ENCODE data around the gene GPC6.

The GPC6 gene

DNA sequence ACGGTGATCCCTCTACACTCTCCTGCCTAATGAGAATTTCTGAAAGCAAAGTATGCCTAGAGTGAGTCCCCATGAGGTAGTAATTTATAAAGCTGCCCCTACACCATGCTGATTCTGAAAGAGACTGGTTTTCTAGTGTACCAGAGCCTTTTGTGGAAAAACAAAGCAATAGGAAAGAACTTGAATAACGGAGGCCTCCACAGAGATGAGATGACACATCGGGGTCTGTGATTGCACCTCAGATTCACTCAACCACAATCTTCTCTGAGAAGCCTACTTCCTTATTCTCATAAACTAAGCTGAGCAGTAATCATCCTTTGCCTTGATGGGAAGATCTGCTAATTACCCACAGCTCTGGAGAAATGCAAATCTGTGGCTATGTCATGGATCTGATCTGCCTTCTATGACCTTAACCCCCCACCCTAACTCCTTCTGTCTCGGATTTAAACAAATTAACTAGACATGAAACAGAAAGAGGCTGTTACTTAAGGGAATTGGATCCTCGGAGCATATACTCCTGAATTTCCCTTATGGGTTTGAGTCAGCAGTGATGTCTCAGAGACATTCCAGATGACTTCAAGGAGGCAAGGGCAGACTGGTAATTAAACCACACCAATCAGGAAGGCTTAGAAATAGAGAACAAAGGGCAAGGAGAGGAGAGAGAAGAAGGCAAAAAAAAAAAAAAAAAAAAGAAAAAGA, 1124.8 kb downstream of the GPC6 start:
- TF ChIP-seq CTCF (IDR thresholded peaks at IDR 0.05; ENCODE audit: low read depth, low read length) = no peak
- DNase-seq (ENCODE audit: low read depth, low spot score) = peak; percentile 81
- in situ Hi-C loops (cut with HindIII; ENCODE audit: low sequenced_read_pairs) = no loop called here
- no peak overlapping the region for H3K4me3 ChIP-seq (ENCODE audit: low read depth, low read length)

- no peak for TF ChIP-seq CTCF (IDR thresholded peaks at IDR 0.05; ENCODE audit: low read depth, low read length)
- peak; percentile 29 for DNase-seq (ENCODE audit: low read depth, low spot score)
Observed at GRCh38 chr13:94352057-94352456, 1125.5 kb downstream of the GPC6 start.

GRCh38 chr13:94353167-94353710, 1126.6 kb downstream of the GPC6 start:
- no peak for TF ChIP-seq CTCF (IDR thresholded peaks at IDR 0.05; ENCODE audit: low read depth, low read length)
- H3K4me3 ChIP-seq (ENCODE audit: low read depth, low read length) = no peak overlapping the region
- DNase-seq (ENCODE audit: low read depth, low spot score) = no peak
- in situ Hi-C loops (cut with HindIII; ENCODE audit: low sequenced_read_pairs) = no loop called here

More at GRCh38 chr13:94352057-94352456, 1125.5 kb downstream of the GPC6 start:
- no peak overlapping the region for H3K4me3 ChIP-seq (ENCODE audit: low read depth, low read length)
- in situ Hi-C loops (cut with HindIII; ENCODE audit: low sequenced_read_pairs) = no loop called here

DNA sequence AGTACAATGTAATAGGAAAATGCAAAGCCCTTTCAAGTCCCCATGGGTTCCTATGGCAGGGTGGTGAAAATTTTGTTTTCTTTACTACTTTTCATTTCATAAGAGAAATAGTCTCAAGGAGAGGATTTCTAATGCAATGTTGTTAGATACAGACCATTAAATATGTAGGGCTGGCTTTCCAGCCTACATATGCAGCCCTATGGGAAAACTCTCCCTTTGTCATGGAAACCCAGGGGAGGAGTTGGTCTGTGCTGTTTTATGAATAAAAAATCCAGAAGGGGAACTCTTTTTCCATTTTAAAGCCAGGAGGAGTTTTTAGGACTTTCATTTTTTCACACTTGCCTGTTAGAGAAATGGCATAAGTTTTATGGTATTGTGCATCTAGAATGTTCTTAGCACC, 1133.3 kb downstream of the GPC6 start:
- in situ Hi-C loops (cut with HindIII; ENCODE audit: low sequenced_read_pairs) = no loop called here
- H3K4me3 ChIP-seq (ENCODE audit: low read depth, low read length) = no peak overlapping the region
- no peak for TF ChIP-seq CTCF (IDR thresholded peaks at IDR 0.05; ENCODE audit: low read depth, low read length)
- no peak for DNase-seq (ENCODE audit: low read depth, low spot score)

DNA sequence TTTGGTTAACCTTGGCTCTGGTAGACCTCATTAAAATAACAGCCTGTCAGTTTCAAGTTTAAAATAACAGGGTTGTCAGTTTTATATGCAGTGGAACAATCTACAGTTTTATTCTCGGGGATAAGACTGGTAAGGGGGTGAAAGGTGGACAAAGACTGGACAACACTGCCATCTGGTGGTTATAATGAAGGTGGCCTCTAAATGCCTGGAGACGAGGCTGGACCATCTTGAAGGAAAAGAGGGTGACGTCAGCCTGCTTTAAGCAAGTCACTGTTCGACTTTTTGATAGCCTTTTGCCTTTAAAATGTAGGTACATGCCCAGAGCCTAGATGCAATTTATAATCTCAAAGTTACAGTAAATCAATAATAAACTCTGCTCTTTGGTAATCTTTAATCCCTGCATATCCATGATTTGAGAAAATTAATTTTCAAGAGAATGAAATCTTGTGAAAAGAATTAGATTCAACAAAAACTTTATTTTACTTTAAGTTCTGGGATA, 1135.9 kb downstream of the GPC6 start:
- no peak overlapping the region for H3K4me3 ChIP-seq (ENCODE audit: low read depth, low read length)
- TF ChIP-seq CTCF (IDR thresholded peaks at IDR 0.05; ENCODE audit: low read depth, low read length) = peak; percentile 76
- DNase-seq (ENCODE audit: low read depth, low spot score) = peak; percentile 90
- in situ Hi-C loops (cut with HindIII; ENCODE audit: low sequenced_read_pairs) = no loop called here

- TF ChIP-seq CTCF (IDR thresholded peaks at IDR 0.05; ENCODE audit: low read depth, low read length) = no peak
- H3K4me3 ChIP-seq (ENCODE audit: low read depth, low read length) = no peak overlapping the region
- DNase-seq (ENCODE audit: low read depth, low spot score) = no peak
- in situ Hi-C loops (cut with HindIII; ENCODE audit: low sequenced_read_pairs) = no loop called here
Observed at GRCh38 chr13:94366677-94367076, 1140.1 kb downstream of the GPC6 start.
